NCI-H2227 (cell line): ENCODE data around the gene CALHM1.
"Not testable (repeated sequence)": the region's sequence is repeated elsewhere in the genome, so short reads cannot be mapped to it uniquely, and the experiment has no call there.

ENCODE experiments used
- DNase-seq: peaks from one replicate; lab custom pipeline; 2025; ENCODE audit not compliant: unreplicated experiment; lab: John Stamatoyannopoulos, UW

Gene CALHM1

DNA sequence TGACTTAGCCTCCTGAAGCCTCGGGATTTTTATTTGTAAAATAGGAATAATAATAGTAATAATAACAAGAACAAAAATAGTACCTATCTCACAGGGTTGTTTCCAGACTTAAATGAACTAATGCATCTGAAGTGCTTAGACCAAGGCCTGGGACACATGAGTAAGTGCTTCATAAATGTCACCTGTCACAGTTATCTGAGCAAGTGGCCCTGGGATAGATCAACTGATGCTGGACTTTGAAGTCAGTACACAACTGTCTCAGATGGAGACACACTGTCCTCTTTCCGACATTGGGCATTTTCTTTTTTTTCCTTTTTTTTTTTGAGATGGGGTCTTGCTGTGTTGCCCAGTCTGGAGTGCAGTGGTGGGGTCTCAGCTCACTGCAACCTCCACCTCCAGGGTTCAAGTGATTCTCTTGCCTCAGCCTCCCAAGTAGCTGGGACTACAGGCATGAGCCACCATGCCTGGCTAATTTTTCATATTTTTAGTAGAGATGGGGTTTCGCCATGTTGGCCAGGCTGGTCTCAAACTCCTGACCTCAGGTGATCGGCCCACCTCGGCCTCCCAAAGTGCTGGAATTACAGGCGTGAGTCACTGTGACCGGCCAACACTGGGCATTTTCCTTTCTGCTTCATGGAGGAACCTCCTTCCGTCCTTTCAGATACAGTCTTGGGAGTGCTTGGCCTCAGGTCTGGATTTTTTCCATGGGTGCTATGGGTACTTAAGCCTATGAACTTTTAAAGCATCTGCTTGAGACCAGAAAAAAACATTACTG lies 28.1 kb upstream of the CALHM1 start:
- DNase-seq = not testable (repeated sequence)

DNA sequence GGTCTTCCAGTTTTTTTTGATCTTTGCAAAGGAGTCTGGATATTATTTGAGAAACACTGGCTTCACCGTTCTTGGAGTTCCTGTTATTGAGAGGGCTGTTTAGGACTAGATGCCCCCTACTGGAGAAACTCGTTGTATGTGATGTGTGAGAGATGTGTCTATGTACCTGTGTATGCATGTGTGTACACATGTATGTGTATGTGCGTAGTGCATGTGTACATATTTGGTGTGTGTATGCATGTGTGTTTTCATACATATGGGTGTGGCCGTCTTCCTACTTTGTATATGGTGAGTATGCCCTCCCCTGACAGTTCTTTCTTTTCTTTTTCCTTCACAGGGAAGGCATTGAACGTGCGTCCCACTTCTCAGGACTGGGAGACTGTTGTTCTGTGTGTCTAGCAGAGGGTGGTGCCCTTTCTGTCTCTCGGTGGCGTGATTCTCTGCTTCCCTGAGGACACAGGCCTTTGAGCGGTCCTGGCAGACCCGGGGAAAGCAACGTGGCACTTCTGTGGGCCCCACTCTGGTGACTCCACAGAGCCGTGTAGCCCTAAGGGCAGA lies 23.4 kb upstream of the CALHM1 start:
- DNase-seq = peak; percentile 54

DNA sequence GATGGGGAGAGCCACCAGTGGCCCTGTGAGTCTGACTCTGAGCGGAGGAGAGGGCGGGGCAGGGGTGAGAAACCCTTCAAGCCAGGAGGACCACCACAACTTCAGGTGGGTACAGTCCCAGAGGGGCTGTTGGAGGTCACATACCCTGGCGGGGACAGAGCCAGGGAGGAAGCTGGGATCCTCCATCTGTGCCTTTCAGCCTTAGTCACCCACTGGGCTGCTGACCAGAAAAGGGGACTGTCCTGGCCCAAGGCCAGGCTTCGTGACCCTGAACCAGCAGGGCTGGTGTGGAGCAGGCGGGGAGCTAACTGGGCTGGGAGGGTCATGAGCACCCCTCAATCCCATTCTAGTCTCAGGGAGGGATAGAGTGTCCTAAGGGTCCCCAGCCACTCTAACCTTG lies 21.8 kb upstream of the CALHM1 start:
- no peak for DNase-seq

DNA sequence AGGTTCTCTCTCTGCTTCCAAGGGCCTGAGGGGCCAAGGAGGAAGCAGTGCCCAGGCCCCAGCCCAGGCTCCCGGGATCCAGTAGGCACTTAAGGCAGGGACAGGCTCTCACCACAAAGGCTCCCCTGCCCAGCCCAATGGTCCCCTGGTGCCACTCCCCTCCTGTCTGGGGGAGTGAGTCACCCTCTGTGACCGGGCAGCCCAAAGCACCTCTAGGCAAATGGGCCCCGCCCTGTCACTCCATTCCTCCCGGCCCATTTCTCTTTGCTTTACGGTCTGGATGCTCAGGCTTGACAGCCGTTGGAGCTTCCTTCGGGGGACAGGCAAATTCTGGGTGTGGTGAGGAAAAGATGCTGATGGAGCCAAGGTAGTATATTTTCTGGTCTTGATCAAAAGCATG lies 20.4 kb upstream of the CALHM1 start, which contains the start of gene CALHM3:
CALHM3 (minus strand) TSS at position 106 of the 400 bp plus-strand sequence. CDS start 208 bp downstream, outside the sequence.
- no peak for DNase-seq

DNA sequence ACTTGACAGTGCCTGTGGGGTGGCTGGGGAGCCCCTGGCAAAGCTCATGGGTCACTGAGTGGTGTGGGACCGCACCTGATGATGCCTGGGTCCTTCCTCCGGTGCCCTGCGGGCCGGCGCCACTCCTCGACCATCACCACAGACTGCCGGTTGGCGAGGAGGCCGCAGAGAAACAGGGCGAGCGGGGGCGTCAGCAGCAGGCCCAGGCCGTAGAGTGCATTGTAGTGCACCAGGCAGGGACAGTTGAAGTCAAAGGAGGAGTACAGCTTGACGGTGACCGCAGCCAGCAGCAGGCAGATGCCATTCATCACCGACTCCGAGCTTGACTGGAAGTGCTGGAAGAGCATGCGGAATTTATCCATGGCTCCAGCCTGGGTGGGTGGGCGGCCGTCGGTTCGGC lies 20.0 kb upstream of the CALHM1 start:
- no peak for DNase-seq

DNA sequence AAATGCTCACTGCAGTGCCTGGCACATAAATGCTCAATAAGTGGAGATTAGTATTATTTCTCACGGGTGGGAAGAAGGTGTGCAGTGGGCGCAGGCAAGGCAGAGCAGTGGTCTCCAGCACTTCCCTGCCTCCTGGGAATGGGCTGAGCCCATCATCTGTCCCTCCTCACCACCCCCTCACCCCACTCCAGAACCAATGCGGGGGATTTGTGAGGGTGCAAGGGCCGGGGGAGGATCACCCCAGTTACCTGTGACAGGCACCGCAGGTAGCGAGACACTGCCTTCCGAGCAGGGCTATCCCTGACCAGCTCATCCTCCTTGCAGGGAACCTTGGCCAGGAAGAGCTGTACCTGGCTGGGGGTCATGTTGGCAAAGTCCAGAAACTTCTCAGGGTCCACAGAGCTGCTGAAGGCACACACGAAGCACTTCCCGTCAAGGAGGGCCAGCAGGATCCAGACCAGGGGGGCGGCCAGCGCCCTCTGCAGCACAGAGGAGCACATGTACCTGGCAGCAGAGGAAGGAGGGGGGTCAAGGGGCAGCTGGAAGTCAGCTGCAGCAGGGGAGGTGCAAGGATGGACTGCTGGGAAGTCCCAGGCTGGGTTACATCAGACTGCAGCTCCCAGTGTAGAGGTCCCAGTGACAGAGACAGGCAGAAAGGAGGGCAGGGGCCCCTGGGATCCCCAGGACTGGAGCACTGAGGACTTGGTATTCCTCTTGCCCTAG lies 17.5 kb upstream of the CALHM1 start:
- no peak for DNase-seq

DNA sequence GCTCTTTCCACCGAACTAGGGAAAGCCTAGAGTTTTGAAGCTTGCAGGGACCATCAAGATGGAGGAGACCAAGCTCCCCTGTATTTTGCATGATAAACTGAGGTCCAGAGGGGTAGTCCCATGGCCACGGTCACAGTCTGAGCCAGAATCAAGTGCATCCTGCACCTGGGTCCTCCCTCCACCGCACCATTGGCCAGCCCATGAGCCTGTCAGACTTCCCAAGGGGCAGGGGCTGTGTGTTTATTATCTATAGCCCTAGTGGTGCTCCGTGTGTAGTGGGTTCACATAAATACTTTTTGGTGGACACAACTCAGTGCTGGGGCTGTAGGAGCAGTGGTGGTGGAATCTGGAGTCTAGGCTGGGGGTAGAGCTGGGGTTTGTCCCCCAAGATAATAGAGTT lies 16.7 kb upstream of the CALHM1 start:
- no peak for DNase-seq

DNA sequence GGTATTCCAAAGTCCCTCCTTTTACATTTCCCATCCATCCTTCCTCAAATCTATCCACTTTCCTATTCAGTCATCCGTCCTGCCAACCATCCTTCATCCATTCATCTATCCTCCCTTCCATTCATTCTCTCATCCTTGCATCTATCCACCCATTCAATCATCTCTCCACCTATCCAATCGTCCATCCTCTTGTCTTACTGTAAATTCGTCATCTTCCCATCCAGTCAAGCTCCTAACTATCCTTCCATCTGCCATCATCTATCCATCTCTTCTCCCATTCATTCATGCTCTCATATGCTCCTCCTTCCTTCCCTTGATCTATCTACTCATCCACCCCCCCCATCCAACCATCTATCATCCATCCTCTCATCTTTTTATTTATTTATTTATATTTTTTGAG lies 15.4 kb upstream of the CALHM1 start:
- DNase-seq = no peak

DNA sequence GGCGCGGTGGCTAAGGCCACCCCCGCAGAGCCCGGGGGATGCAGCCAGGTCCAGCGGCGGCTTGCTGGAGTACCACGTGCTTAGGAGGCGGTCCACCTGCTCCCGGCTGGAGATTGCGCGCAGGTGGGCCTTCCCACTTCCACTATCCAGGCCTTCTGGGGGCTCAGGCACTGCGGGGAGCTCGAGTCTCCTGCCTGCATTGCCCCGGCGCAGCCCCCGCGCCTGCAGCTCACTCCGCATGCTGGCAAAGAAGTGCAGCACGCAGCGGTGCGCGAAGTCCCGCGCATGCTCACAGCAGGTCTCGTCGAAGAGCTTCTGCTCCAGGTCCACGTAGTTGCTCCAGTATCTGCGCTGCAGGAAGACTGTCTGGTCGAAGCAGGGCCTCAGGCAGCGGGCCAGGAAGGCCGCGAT lies 14.6 kb upstream of the CALHM1 start:
- no peak for DNase-seq

DNA sequence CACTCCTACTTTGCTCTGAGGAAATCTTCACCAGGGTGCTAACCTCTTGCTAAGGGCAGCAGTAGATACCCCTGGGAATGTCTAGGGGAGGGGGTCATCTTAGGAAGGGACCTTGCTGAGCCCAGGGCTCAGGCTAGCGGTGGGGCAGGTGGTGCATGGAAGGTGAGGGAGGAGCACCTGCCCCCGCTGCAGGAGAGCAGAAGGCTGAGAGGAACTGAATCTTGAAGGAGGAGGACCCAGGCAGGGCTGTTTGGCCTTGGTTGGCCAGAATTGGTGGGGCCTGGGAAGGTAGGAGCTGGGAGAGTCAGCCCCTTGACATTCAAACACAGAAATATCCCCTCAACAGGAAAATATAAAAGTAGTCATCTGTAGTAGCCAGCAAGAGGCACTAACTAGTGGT lies 13.3 kb upstream of the CALHM1 start:
- DNase-seq = no peak

DNA sequence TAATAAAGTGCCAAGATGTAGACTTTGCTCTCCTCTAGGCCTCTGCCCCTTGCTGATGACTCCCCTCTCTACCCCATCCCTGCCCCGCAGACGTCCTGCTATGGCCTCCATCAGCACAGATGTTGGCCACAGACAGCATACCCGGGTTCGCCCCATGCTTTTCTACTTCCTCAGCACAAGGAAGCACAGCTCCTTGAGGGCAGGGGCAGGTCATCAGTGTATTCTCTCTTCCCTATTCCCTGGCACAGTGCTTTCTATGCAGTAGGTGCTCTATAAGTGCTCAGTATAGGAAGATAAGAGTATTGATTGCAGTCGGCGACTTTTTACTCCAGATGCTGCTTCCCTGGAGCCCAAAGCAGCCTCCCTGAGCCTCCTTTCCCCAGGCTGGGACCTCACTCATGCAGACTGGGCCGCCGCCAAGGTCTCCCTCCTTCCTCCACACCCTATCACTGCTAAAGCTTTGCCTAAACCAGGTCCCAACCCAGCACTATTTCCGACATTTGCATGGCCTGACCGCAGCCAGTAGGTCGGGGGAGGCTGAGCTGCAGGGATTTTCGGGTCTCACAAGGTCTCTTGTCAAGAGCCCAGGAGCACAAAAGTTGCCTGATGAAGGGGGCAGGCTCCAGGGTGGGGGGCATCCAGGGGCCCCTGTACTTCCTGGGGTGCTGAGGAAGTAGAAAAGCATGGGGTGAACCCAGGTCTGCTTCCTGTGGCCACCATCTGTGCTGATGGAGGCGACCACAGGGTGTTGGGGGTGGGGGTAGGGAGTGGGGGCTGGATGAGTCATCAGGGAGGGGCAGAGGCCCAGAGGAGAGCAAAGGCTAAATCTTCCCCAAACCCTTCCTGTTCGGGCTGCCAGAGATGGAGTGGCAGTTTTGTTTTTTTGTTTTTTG lies 12.3 kb upstream of the CALHM1 start:
- no peak for DNase-seq

DNA sequence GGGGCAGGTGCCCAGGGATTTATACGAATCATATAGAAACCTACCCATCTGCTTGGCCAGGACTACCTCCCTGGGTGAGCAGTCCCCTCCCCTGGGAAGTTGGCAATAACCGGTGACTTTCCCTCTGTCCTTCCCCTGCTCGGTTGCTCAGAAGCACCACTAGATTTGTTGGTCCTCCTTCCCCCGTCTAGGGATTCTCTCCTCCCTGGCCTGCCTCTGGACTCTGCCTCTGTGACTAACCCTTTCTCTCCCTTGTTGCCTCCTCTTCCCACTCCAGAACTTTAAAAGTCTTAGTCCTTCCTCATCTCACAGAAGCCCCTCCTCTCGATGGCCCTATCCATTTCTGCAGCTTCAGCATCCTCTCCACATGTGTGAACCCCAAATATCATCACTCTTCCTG lies 10.5 kb upstream of the CALHM1 start:
- DNase-seq = no peak

DNA sequence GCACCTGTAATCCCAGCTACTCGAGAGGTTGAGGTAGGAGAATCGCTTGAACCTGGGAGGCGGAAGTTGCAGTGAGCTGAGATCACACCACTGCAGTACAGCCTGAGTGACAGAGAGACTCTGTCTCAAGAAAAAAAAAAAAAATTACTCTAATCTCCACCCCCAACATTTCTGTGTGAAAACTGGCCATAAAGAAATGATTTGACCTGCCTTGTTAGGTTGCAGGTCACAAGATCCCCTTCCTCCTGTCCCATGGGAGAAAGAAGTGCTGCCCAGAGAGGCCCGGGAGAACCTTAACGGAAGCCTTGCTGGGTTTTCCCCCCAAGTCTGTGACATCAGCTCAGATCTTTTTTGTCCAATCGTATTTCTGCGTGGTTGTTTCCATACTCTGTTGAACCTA lies 8.7 kb upstream of the CALHM1 start:
- no peak for DNase-seq

DNA sequence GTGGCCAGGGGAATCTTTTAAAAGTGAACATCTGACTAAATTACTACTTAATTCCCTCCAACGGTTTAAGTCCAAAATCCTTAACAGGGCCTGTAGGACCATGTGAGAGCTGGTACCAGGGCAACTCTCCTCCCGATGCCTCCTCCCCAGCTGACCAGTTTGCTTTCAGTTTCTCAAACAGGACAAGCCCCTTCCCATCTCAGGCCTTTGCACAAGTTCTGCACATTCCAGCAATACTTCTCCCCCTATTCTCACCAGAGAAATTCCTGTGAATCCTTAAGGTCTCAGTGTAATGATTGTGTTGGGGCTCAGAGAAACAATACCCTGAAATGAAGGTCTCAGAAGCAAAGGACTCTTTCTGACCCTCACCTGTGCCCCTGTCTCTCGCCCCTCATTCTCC lies 8.0 kb upstream of the CALHM1 start:
- no peak for DNase-seq

DNA sequence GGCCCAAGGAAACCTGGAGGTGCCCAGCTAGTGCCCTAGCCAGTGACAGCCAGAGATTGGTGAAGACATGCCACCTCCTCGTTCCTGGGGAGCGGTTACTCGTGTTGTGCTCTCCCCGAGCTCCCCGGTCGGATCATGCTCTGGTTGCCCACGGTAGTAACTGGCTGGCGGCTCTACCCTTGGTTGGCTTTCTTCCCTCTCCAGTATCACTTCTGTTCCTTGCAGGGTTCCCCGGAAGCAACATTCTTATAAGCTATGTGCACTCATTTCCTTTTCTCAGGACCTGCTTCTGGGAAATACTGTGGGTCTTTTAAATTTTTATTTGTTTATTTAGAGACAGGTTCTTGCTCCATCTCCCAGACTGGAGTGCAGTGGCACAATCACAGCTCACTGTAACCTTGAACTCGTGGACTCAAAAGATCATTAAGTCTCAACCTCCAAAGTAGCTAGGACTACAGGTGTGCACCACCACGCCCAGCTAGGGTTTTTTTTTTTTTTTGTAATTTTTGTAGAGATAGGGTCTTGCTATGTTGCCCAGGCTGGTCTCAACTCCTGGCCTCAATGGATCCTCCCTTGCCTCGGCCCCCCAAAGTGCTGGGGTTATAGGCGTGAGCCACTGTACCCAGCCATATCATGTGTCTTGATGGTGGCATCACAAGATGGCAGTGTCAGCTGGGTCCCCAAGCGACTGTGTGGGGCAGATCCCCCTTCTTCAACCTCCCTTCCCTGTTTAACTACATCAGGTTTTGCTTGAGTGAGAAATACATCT lies 6.9 kb upstream of the CALHM1 start:
- DNase-seq = no peak

DNA sequence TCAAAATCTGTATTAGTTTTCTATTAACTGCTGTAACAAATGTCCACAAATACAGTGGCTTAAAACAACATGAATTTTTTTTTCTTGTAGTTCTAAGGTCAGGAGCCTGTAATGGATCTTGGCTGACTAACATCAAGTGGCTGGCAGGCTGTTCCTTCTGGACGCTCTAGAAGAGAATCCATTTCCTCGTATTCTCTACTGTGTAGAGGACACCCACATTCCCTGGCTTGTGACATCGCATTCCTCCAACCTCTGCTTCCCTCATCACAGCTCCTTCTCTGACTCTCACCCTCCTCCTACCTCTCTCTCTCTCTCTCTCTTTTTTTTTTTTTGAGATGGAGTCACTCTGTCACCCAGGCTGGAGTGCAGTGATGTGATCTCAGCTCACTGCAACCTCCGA lies 4.8 kb upstream of the CALHM1 start:
- no peak for DNase-seq

DNA sequence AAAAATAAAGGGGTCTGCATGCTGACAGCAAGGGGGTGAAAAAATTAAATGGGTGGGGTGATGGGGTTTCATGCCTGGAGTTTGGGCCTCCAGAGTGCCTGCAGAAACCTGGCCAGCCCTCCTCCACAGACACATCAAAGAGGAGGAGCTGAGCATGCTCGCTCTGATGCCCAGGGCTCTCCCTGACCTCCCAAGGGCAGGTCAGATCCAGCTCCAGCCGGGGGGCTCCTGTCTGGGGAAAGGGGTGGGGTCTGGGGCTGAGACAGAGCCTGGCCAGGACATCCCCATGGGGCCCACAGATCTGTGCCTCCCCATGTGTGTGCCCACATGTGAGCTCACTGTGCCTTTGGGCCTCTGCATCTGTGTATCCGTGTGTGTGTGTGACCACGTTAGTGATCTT lies 915 bp upstream of the CALHM1 start:
- DNase-seq = no peak

DNA sequence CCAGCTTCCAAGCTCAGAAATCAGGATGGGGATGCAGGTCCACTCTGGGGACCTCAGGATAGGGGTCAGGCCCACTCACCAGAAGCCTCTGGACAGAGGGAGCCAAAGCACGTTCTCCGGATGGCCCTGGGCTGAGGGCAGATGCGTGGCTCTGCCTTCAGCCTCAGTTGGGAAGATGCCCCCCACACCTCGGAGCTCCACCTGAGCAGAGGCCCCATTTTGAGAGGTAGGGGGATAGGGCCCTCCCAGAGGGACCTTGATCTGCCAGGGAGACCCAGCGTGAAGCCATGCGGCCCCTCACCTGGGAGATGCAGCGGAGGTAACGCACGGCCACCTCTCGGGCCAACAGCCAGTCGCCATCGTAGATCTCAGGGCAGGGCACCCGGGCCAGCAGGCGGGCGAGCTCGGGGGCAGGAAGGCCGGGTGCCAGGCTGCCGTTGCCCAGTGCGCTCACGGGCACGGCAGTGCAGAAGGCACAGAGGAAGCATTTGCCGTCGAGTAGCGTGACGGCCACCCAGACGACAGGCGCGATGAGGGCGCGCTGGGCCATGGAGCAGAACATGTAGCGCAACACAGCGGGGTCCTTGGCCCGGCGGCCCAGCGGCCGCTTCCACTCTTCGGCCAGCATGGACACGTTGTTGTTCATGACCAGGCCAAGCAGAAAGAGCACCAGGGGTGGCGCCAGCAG lies 660 bp downstream of the CALHM1 start:
- DNase-seq = no peak

DNA sequence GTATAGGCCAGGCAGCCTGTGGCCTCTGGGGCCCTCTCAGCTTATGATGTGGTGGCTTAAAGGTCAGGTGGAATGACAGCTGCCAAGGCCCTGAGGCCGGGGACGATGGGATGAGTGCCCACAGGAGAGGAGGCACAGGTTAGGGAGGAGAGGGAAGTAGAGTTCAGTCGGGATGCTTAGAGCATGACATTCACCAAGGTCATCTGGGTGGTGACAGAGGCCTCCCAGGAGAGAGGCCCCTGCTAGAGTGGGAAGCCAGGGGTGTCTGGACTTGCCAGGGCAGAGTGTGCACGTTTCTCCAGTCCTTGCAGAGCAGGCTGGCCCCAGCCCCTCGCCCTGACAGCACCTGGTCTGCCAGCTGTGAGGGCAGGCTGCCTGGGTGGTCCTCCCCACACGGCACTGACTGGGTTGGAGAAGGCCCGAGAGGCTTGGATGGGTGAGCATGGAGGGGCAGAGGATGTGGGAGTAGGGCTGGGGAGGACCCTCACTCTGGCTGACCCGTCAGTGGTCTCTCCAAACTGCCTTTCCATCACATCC lies 1.5 kb downstream of the CALHM1 start:
- DNase-seq = no peak
